Transverse colon (tissue), 4 donors: Measurements from ENCODE around the gene ACP4. TPM values are rescaled to one million over a fixed set of nuclear protein-coding genes. Genes with fewer than 3 reads are reported as not detected.

Source experiments
- DNase-seq: peaks from one replicate; pipeline ENCODE4 v3.0.0-alpha.2; 2019
- H3K27ac ChIP-seq, 4 donors: fragments of 200-600 bp; sonication (generic); 2 replicates each; pipeline ENCODE4 v1.5.1; 2016 to 2018; ENCODE audit warnings: inconsistent platforms in 4 of 4
- H3K27me3 ChIP-seq: fragments of 200-600 bp; sonication (generic); 2 replicates; pipeline ENCODE4 v1.5.1; 2017; ENCODE audit warnings: inconsistent platforms
- H3K36me3 ChIP-seq, 4 donors: fragments of 200-600 bp; sonication (generic); 2 replicates each; pipeline ENCODE4 v1.5.1; 2017 to 2019; ENCODE audit warnings: inconsistent platforms in 4 of 4
- H3K4me1 ChIP-seq, 4 donors: fragments of 200-600 bp; sonication (generic); 2 replicates each; pipeline ENCODE4 v1.5.1; 2017 to 2020; ENCODE audit warnings: inconsistent platforms in 4 of 4
- H3K4me3 ChIP-seq, 4 donors: fragments of 200-600 bp; sonication (generic); 1 replicate in 1 of 4; 2 replicates in 3 of 4; pipeline versions ENCODE4 v1.5.1 to v1.6.1; 2017 to 2019; ENCODE audit warnings: inconsistent platforms in 4 of 4
- H3K9me3 ChIP-seq, 2 donors: fragments of 200-600 bp; sonication (generic); 2 replicates each; pipeline ENCODE4 v1.5.1; 2017 to 2019; ENCODE audit warnings: inconsistent platforms in 2 of 2
- CTCF ChIP-seq, 5 experiments: fragments of 200-600 bp in 3 of 5; fragments of 450-650 bp in 2 of 5; sonication (generic) in 3 of 5; IDR thresholded peaks; 1 replicate in 2 of 5; 2 replicates in 3 of 5; pipeline ENCODE4 v1.5.1; 2016 to 2017; ENCODE audit warnings: antibody characterized with exemption in 5 of 5, inconsistent platforms in 3 of 5, mild to moderate bottlenecking in 2 of 5, moderate library complexity in 1 of 5
- EP300 ChIP-seq: sonication (generic); formaldehyde crosslinking; IDR thresholded peaks from one replicate; pipeline ENCODE4 v1.6.1; 2017; ENCODE audit warnings: antibody characterized with exemption, low read depth
- POLR2A ChIP-seq: fragments of 450-650 bp; IDR thresholded peaks from one replicate; pipeline ENCODE4 v1.6.1; 2016; ENCODE audit warnings: antibody characterized with exemption, mild to moderate bottlenecking, moderate library complexity
- POLR2AphosphoS5 ChIP-seq, 3 donors: sonication (generic); formaldehyde crosslinking; IDR thresholded peaks; one replicate each; pipeline ENCODE4 v1.6.1; 2016; ENCODE audit warnings: antibody characterized with exemption in 3 of 3
- WGBS, 2 donors: methylation state at CpG; one replicate each; pipeline ENCODE4 v1.1.5; 2018; ENCODE audit warnings: low coverage in 1 of 2; 5-methylcytosine and 5-hydroxymethylcytosine counted together
- in situ Hi-C, 4 donors: fragments of 200-750 bp; cut with MboI; loops; one replicate each; pipeline versions ENCODE4 v1.15.0 to v1.15.1; 2017; ENCODE audit warnings: low sequenced_read_pairs in 3 of 4, low pct_ligation_motif_present in 1 of 4, low pct_unique_long_range_greater_than_20kb in 1 of 4
- intact Hi-C: fragments of 100-400 bp; cut with DNase I; formaldehyde crosslinking; loops from one replicate; pipeline ENCODE4 v1.15.1; 2023; ENCODE audit warnings: low total_unique reads
- total RNA-seq, 4 donors: library from RNA; depleted of rRNA; stranded (reverse); fragments of >200 nt; gene quantifications; one replicate each; pipeline ENCODE4 v1.1.0, GENCODE V29; 2016

Gene ACP4
- total RNA-seq, 4 donors from 2014 or later: not detected

DNA sequence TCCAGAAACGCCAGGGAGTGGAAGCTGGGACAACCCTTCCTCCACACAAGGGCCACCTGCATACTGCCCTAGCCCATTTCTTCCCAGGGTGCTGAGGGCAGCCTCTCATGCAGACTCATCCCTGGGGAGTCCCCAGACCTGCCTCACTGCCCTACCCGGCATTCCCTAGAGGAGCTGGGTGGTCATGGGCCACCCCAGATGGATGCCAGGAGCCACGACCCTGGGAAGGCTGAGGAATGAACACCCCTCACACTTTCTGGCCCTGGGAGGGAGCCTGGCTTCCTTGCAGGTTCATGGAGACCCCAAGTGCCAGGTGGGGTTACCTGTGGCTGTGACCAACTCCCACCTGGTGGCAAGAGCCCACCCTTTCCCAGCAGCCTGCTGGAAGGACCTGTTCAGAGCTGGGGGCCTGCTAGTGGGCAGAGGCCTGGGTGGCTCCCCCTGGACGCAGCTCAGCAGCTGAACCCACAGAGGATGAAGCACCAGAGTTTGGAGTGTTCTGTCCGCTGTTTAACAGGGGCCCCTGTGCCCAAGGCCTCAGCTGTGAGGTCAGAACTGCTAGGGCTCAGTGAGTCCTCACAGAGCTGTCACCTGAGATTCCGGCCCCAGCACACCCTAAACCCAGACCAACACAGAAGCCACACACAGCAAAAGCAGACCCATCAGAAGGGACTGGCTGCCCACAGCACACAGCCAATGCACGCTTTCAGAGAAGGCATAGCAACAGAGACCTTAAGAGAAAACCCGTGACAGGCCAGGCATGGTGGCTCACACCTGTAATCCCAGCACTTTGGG lies 6.6 kb downstream of the ACP4 start:
- Histone ChIP-seq H3K4me1 (no peaks in the 10 kb centered on the region), H3K4me3 (no peak overlapping the region), H3K36me3 (no peaks in the 10 kb centered on the region), H3K27ac (no peak overlapping the region), H3K9me3 (no peaks in the 10 kb centered on the region), H3K27me3 (peaks cover 7% of the 10 kb centered on the region)
- in situ Hi-C loops (loop anchor here in 2 of 4 donors (25.0 kb wide), 1 partner anchor 260 kb away; no protein-coding TSS in a partner anchor), intact Hi-C loops (no loop called here)
- 73% methylated on average over 7 of the region's 8 CpGs; no CpG with 5 or more reads in 1 of the 2 donors for WGBS, 2 donors
- TF ChIP-seq CTCF (IDR thresholded peaks at IDR 0.05) (no peak), EP300 (no peak), POLR2AphosphoS5 (IDR thresholded peaks at IDR 0.05) (no peak), POLR2A (no peak)
- DNase-seq: no peak

- intact Hi-C loops: no loop called here
- no peak for DNase-seq
- no peak overlapping the region for H3K4me3 ChIP-seq
- peaks cover 0 to 3% (median 1%) of the 10 kb centered on the region in 4 donors for H3K4me1 ChIP-seq
- no peaks in the 10 kb centered on the region for H3K9me3 ChIP-seq
- TF ChIP-seq POLR2A (no peak), CTCF (IDR thresholded peaks at IDR 0.05) (no peak), EP300 (no peak), POLR2AphosphoS5 (IDR thresholded peaks at IDR 0.05) (no peak)
- peaks cover 2% of the 10 kb centered on the region for H3K27me3 ChIP-seq
- H3K36me3 ChIP-seq: no peaks in the 10 kb centered on the region
- in situ Hi-C loops: loop anchor here in 2 of 4 donors (25.0 kb wide), 1 partner anchor 260 kb away; no protein-coding TSS in a partner anchor
- WGBS, 2 donors: 60 to 66% methylated on average over 2 to 7 of the region's 7 CpGs
- H3K27ac ChIP-seq: no peak overlapping the region
These were observed 7.2 kb downstream of the ACP4 start for GRCh38 chr19:50797429-50797780.

- no peaks in the 10 kb centered on the region for H3K9me3 ChIP-seq
- H3K27me3 ChIP-seq: no peaks in the 10 kb centered on the region
- intact Hi-C loops (no loop called here), in situ Hi-C loops (loop anchor here in 2 of 4 donors (25.0 kb wide), 1 partner anchor 261 kb away; no protein-coding TSS in a partner anchor)
- H3K27ac ChIP-seq: no peak overlapping the region
- TF ChIP-seq POLR2A (no peak), CTCF (IDR thresholded peaks at IDR 0.05) (no peak), POLR2AphosphoS5 (IDR thresholded peaks at IDR 0.05) (no peak), EP300 (no peak)
- H3K36me3 ChIP-seq: no peaks in the 10 kb centered on the region
- no peak for DNase-seq
- no peak overlapping the region for H3K4me3 ChIP-seq
- WGBS, 2 donors: 73% methylated on average over 13 of the region's 18 CpGs; no CpG with 5 or more reads in 1 of the 2 donors
- H3K4me1 ChIP-seq: peaks cover 0 to 9% (median 7%) of the 10 kb centered on the region in 4 donors
These were observed 7.8 kb downstream of the ACP4 start for GRCh38 chr19:50797781-50798658.
